Stomach (tissue), 19 donors: Measurements from ENCODE around the gene SPHK1. TPM values are rescaled to one million over a fixed set of nuclear protein-coding genes. Genes with fewer than 3 reads are reported as not detected.

Source experiments
- DNase-seq, 2 donors: peaks; one replicate each; pipeline versions ENCODE4 v3.0.0 to v3.0.0-alpha.2; 2013 to 2019
- H3K27ac ChIP-seq, 5 donors: fragments of 200-600 bp in 4 of 5; sonication (generic) in 4 of 5; one replicate each; pipeline ENCODE4 v1.5.1; 2013 to 2019; ENCODE audit warnings: mild to moderate bottlenecking in 1 of 5, moderate library complexity in 1 of 5
- H3K27me3 ChIP-seq, 3 donors: fragments of 200-600 bp; sonication (generic); one replicate each; pipeline ENCODE4 v1.5.1; 2017 to 2019; ENCODE audit warnings: mixed run types in 1 of 3
- H3K36me3 ChIP-seq, 4 donors: fragments of 200-600 bp; sonication (generic); 1 replicate in 3 of 4; 2 replicates in 1 of 4; pipeline ENCODE4 v1.5.1; 2016 to 2019
- H3K4me1 ChIP-seq, 4 donors: fragments of 200-600 bp; sonication (generic); one replicate each; pipeline ENCODE4 v1.5.1; 2016 to 2019
- H3K4me3 ChIP-seq, 4 donors: fragments of 200-600 bp; sonication (generic) in 3 of 4; one replicate each; pipeline ENCODE4 v1.5.1; 2016 to 2019; ENCODE audit warnings: mild to moderate bottlenecking in 1 of 4
- H3K9me3 ChIP-seq, 4 donors: fragments of 200-600 bp; sonication (generic); one replicate each; pipeline ENCODE4 v1.5.1; 2016 to 2019
- EP300 ChIP-seq: sonication (generic); formaldehyde crosslinking; IDR thresholded peaks from one replicate; pipeline ENCODE4 v1.6.1; 2017; ENCODE audit warnings: antibody characterized with exemption
- POLR2A ChIP-seq, 4 donors: fragments of 450-650 bp; IDR thresholded peaks; one replicate each; pipeline ENCODE4 v1.6.1; 2016; ENCODE audit warnings: antibody characterized with exemption in 4 of 4, control low read depth in 2 of 4, mild to moderate bottlenecking in 1 of 4, moderate library complexity in 1 of 4
- POLR2AphosphoS5 ChIP-seq, 3 donors: sonication (generic); formaldehyde crosslinking; IDR thresholded peaks; one replicate each; pipeline ENCODE4 v1.6.1; 2016; ENCODE audit warnings: antibody characterized with exemption in 3 of 3
- WGBS, 5 donors: extraction: QIAGEN DNeasy Blood & Tissue Kit in 3 of 5; methylation state at CpG; one replicate each; pipeline versions ENCODE4 v1.1.5 to v1.1.7; 2013 to 2018; 5-methylcytosine and 5-hydroxymethylcytosine counted together
- intact Hi-C: fragments of 100-400 bp; cut with DNase I; formaldehyde crosslinking; loops from one replicate; pipeline ENCODE4 v1.15.1; 2023; ENCODE audit warnings: low total_unique reads
- long read RNA-seq, 10 donors: transcript quantifications; one replicate each; lab custom pipeline, GENCODE V29; 2026
- polyA plus RNA-seq, 3 donors: library from polyadenylated mRNA; stranded (reverse); fragments of 200-250 nt; gene quantifications; one replicate each; pipeline ENCODE4 v1.2.3, GENCODE V29; 2013
- total RNA-seq, 5 donors: library from RNA; depleted of rRNA; stranded (reverse); fragments of >200 nt; gene quantifications; one replicate each; pipeline versions ENCODE4 v1.1.0 to v1.2.3, GENCODE V29; 2014 to 2016
- TF ChIP-seq, protein P1 (sequence below), 7 experiments: fragments of 450-650 bp in 4 of 7; fragments of 200-600 bp in 3 of 7; sonication (generic) in 3 of 7; IDR thresholded peaks; one replicate each; pipeline ENCODE4 v1.5.1; 2016 to 2019; ENCODE audit warnings: antibody characterized with exemption in 7 of 7, control low read depth in 2 of 7, mild to moderate bottlenecking in 1 of 7
- donor health status: healthy with polysubstance abuse.
- donor health status: Bipolar disorder and iron deficiency.
- donor health status: healthy.

Gene SPHK1, protein sequence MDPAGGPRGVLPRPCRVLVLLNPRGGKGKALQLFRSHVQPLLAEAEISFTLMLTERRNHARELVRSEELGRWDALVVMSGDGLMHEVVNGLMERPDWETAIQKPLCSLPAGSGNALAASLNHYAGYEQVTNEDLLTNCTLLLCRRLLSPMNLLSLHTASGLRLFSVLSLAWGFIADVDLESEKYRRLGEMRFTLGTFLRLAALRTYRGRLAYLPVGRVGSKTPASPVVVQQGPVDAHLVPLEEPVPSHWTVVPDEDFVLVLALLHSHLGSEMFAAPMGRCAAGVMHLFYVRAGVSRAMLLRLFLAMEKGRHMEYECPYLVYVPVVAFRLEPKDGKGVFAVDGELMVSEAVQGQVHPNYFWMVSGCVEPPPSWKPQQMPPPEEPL
- 10 to 100 TPM in 1 of 5 donors, 1 to 10 TPM in 2, under 1 TPM in 1, not detected in 1; 0.45 to 13.9 (median 3.4) TPM for total RNA-seq
- polyA plus RNA-seq: 10 to 100 TPM in 1 of 3 donors, 1 to 10 TPM in 2; 5.8 to 10.6 (median 6.8) TPM
- long read RNA-seq, donor 1: 0 reads
- long read RNA-seq, donor 2: 0 reads
- long read RNA-seq, donor 3, partial matches to known transcripts: 0 of 1 reads
- long read RNA-seq, donor 3, other reads (novel, unspliced or antisense): 0 of 1 reads
- long read RNA-seq, donor 4: 0 reads
- long read RNA-seq, donor 5, partial matches to known transcripts: 0 of 2 reads
- long read RNA-seq, donor 5, other reads (novel, unspliced or antisense): 0 of 2 reads
- long read RNA-seq, donor 6, partial matches to known transcripts: 0 of 3 reads
- long read RNA-seq, donor 6, other reads (novel, unspliced or antisense): 0 of 3 reads
- long read RNA-seq, donor 7: 0 reads
- long read RNA-seq, donor 8, partial matches to known transcripts: 13 of 13 reads
- long read RNA-seq, donor 8, other reads (novel, unspliced or antisense): 0 of 13 reads
- long read RNA-seq, donor 9: 0 reads
- long read RNA-seq, donor 10: 0 reads

DNA sequence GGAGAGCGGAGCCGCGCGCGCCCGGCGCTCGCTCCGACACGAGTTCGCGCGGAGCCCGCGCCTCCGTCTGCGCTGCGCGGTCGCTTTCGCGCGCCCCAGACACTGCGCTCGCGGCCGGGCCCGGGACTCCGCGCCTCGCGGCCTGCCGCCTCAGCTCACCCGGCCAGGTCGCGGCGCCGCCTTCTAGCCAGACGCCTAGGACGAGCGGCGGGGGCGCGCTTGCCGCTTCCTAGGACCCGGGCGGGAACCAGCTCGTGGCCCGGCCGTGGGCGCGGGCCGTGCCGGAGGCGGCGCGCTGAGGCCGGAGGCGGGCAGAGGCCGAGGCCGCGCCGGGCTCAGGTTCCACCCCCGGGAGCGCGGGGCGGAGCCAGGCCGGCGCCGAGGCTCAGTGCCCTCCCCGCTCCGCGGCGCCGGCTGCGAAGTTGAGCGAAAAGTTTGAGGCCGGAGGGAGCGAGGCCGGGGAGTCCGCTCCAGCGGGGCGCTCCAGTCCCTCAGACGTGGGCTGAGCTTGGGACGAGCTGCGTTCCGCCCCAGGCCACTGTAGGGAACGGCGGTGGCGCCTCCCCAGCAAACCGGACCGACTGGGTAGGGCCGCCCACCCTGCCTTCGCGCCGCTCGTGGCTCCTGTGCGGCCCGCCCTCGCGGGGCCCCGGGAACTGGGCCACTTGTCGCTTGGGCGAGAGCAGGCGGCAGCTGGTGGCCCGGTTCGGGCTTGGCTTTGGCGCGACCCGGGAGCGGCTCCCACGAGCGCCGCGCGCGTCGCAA, at the start of gene SPHK1:
Gene SPHK1 (plus strand): TSS at position 388 of the 765 bp plus-strand sequence. CDS start 1,036 bp downstream, outside the sequence.
- Histone ChIP-seq H3K4me1 (peaks cover 37 to 52% (median 46%) of the 10 kb centered on the region in 4 donors), H3K36me3 (peaks cover 0 to 6% (median 2%) of the 10 kb centered on the region in 4 donors), H3K27me3 (peaks cover 0 to 29% (median 17%) of the 10 kb centered on the region in 3 donors), H3K4me3 (peak within 1 kb of the TSS; percentile 51 to 76 (median 60)), H3K9me3 (no peaks in the 10 kb centered on the region), H3K27ac (peak within 1 kb of the TSS; percentile 59 to 87 (median 80))
- peak; percentile 75 to 90 for DNase-seq
- WGBS, 5 donors: 0 to 1% (median 0%) methylated on average over 21 to 118 of the region's 118 CpGs
- TF ChIP-seq POLR2AphosphoS5 (IDR thresholded peaks at IDR 0.05): peak in 2 of 3 donors; percentile 30 to 32
- TF ChIP-seq EP300: no peak
- intact Hi-C loops: no loop called here

DNA sequence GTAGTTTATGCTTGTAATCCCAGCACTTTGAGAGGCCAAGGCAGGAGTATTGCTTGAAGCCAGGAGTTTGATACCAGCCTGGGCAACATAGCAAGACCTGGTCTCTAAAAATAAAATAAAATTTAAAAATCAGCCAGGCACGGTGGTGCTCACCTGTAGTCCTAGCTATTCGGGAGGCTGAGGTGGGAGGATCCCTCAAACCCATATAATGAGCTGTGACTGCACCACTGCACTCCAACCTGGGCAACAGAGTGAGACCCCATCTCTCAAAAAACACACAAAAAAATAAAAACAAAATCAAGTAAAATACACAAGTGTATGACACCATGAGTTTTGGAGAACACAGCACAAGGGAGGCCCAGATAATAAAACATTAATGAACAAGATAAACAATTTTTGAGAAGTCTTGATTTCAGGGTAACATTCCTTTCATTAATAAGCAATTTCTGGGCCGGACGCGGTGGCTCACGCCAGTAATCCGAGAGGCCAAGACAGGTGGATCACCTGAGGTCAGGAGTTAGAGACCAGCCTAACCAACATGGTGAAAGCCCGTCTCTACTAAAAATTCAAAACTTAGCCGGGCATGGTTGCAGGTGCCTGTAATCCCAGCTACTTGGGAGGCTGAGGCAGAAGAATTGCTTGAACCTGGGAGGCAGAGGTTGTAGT, 48.6 kb upstream of the SPHK1 start:
- TF ChIP-seq, protein P1, sequence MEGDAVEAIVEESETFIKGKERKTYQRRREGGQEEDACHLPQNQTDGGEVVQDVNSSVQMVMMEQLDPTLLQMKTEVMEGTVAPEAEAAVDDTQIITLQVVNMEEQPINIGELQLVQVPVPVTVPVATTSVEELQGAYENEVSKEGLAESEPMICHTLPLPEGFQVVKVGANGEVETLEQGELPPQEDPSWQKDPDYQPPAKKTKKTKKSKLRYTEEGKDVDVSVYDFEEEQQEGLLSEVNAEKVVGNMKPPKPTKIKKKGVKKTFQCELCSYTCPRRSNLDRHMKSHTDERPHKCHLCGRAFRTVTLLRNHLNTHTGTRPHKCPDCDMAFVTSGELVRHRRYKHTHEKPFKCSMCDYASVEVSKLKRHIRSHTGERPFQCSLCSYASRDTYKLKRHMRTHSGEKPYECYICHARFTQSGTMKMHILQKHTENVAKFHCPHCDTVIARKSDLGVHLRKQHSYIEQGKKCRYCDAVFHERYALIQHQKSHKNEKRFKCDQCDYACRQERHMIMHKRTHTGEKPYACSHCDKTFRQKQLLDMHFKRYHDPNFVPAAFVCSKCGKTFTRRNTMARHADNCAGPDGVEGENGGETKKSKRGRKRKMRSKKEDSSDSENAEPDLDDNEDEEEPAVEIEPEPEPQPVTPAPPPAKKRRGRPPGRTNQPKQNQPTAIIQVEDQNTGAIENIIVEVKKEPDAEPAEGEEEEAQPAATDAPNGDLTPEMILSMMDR (IDR thresholded peaks at IDR 0.05): no peak
- TF ChIP-seq POLR2A (IDR thresholded peaks at IDR 0.05): no peak
- TF ChIP-seq POLR2AphosphoS5 (IDR thresholded peaks at IDR 0.05): no peak
- no peak for TF ChIP-seq EP300
- Histone ChIP-seq H3K27me3 (no peaks in the 10 kb centered on the region), H3K9me3 (no peaks in the 10 kb centered on the region), H3K27ac (no peak overlapping the region), H3K4me3 (no peak overlapping the region), H3K36me3 (peaks cover 0 to 26% (median 21%) of the 10 kb centered on the region in 4 donors), H3K4me1 (peaks cover 0 to 6% (median 1%) of the 10 kb centered on the region in 4 donors)
- intact Hi-C loops: no loop called here
- no peak for DNase-seq
- 95 to 99% (median 98%) methylated on average over 9 of the region's 9 CpGs for WGBS, 5 donors

DNA sequence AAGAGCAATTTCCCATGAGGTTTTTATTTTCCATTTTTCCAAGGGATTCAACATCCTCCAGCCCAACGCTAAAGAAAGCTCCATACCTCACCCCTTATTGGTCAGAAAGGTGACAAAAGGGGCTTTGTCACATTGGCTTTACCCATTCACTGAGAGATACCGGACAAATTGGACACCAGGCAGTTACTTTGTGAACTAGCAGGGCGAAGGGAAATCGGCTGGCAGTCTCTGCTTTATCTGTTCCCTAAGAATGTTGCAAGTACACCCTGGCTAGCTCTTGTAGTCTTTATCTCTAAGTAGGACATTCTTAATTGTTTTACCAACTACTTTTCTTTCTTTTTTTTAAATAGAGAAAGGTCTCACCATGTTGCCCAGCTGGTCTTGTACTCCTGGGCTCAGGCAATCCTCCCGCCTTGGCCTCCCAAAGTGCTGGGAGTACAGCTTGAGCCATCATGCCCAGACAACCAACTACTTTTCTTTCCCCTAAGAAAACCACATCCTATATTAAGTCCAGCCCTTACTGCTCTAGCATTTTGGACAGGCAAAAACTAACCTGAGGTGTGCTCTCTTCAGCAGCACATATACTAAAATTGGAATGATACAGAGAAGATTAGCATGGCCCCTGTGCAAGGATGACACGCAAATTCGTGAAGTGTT, 47.5 kb upstream of the SPHK1 start:
- intact Hi-C loops: no loop called here
- no peak overlapping the region for H3K27ac ChIP-seq
- no peaks in the 10 kb centered on the region for H3K27me3 ChIP-seq
- no peak overlapping the region for H3K4me3 ChIP-seq
- TF ChIP-seq, protein P1 (IDR thresholded peaks at IDR 0.05): no peak
- TF ChIP-seq POLR2AphosphoS5 (IDR thresholded peaks at IDR 0.05) (no peak), POLR2A (IDR thresholded peaks at IDR 0.05) (no peak), EP300 (no peak)
- no peaks in the 10 kb centered on the region for H3K9me3 ChIP-seq
- peaks cover 0 to 6% (median 1%) of the 10 kb centered on the region in 4 donors for H3K4me1 ChIP-seq
- H3K36me3 ChIP-seq: peaks cover 0 to 26% (median 20%) of the 10 kb centered on the region in 4 donors
- WGBS, 5 donors: 89 to 92% (median 90%) methylated on average over 7 of the region's 7 CpGs
- DNase-seq: no peak

DNA sequence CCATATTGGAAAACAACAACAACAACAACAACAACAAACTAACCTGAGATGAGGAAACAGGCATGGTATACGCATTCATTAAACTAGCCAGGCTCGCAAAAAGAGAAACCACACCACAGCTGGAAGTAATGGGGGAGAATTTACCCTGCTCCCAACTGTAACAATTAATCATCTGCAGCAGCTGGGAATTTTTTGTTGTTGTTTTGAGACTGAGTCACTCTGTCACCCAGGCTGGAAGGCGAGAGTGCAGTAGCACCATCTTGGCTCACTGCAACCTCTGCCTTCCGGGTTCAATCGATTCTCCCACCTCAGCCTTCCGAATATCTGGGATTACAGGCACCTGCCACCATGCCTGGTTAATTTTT, 47.0 kb upstream of the SPHK1 start:
- TF ChIP-seq, protein P1 (IDR thresholded peaks at IDR 0.05): no peak
- TF ChIP-seq EP300 (no peak), POLR2AphosphoS5 (IDR thresholded peaks at IDR 0.05) (no peak), POLR2A (IDR thresholded peaks at IDR 0.05) (no peak)
- Histone ChIP-seq H3K4me3 (no peak overlapping the region), H3K27me3 (no peaks in the 10 kb centered on the region), H3K4me1 (peaks cover 0 to 4% (median 1%) of the 10 kb centered on the region in 4 donors), H3K27ac (no peak overlapping the region), H3K36me3 (peaks cover 0 to 26% (median 21%) of the 10 kb centered on the region in 4 donors), H3K9me3 (no peaks in the 10 kb centered on the region)
- DNase-seq: no peak
- 77 to 90% (median 87%) methylated on average over 6 of the region's 6 CpGs for WGBS, 5 donors
- intact Hi-C loops: no loop called here
